ENCODE measurements around the gene TMEM134. TPM values are rescaled to one million over a fixed set of nuclear protein-coding genes. Genes with fewer than 3 reads are reported as not detected.

TMEM134 gene
- total and polyA plus RNA-seq, 4 donors, result 10.2 to 86.9 (median 63.5) TPM

DNA sequence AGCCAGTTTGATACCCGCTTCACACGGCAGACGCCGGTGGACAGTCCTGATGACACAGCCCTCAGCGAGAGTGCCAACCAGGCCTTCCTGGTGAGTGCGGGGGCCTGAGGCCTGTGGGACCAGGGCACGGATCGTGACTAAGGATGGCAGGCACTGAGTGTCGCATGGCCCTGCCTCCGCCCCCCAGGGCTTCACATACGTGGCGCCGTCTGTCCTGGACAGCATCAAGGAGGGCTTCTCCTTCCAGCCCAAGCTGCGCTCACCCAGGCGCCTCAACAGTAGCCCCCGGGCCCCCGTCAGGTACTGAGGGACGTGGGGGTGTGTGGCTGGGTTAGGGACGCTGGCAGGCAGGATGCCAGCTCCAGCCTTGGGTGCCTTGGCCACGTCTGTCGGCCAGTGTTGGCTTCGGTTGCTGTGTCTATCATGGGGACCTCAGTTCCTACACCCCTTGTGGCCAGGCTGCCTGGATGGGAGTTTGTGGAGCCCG is 34.6 kb downstream of the TMEM134 start:
- no peaks in the 10 kb centered on the region for H3K27me3 ChIP-seq (ENCODE audit: control insufficient read depth in 4 of 4, insufficient read depth in 4 of 4, low read length in 3 of 4)
- H3K4me3 ChIP-seq (ENCODE audit: low read depth in 1 of 3, low read length in 3 of 3), result no peak overlapping the region
- 84% methylated on average over 23 of the region's 23 CpGs for WGBS
- H3K9me3 ChIP-seq (ENCODE audit: control insufficient read depth in 4 of 4, low read length in 3 of 4), result no peaks in the 10 kb centered on the region
- H3K27ac ChIP-seq (ENCODE audit: low read depth in 1 of 2, low read length in 2 of 2), result no peak overlapping the region
- DNase-seq (ENCODE audit: low spot score), result no peak
- TF ChIP-seq FOXA1 (IDR thresholded peaks at IDR 0.05) (no peak), EGR1 (IDR thresholded peaks at IDR 0.05; ENCODE audit: low read depth in 2 of 2) (no peak), YY1 (IDR thresholded peaks at IDR 0.05) (no peak), RXRA (IDR thresholded peaks at IDR 0.05) (no peak), FOXA2 (IDR thresholded peaks at IDR 0.05) (no peak), NR2F2 (IDR thresholded peaks at IDR 0.05) (no peak), HNF4A (conservative IDR thresholded peaks at IDR 0.05) (no peak), RAD21 (IDR thresholded peaks at IDR 0.05) (no peak)
- TF ChIP-seq, protein P1, sequence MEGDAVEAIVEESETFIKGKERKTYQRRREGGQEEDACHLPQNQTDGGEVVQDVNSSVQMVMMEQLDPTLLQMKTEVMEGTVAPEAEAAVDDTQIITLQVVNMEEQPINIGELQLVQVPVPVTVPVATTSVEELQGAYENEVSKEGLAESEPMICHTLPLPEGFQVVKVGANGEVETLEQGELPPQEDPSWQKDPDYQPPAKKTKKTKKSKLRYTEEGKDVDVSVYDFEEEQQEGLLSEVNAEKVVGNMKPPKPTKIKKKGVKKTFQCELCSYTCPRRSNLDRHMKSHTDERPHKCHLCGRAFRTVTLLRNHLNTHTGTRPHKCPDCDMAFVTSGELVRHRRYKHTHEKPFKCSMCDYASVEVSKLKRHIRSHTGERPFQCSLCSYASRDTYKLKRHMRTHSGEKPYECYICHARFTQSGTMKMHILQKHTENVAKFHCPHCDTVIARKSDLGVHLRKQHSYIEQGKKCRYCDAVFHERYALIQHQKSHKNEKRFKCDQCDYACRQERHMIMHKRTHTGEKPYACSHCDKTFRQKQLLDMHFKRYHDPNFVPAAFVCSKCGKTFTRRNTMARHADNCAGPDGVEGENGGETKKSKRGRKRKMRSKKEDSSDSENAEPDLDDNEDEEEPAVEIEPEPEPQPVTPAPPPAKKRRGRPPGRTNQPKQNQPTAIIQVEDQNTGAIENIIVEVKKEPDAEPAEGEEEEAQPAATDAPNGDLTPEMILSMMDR (IDR thresholded peaks at IDR 0.05; ENCODE audit: low read depth, low read length, missing input control), result no peak
- TF ChIP-seq, protein P2, sequence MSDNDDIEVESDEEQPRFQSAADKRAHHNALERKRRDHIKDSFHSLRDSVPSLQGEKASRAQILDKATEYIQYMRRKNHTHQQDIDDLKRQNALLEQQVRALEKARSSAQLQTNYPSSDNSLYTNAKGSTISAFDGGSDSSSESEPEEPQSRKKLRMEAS (IDR thresholded peaks at IDR 0.05), result no peak
- TF ChIP-seq, protein P3, sequence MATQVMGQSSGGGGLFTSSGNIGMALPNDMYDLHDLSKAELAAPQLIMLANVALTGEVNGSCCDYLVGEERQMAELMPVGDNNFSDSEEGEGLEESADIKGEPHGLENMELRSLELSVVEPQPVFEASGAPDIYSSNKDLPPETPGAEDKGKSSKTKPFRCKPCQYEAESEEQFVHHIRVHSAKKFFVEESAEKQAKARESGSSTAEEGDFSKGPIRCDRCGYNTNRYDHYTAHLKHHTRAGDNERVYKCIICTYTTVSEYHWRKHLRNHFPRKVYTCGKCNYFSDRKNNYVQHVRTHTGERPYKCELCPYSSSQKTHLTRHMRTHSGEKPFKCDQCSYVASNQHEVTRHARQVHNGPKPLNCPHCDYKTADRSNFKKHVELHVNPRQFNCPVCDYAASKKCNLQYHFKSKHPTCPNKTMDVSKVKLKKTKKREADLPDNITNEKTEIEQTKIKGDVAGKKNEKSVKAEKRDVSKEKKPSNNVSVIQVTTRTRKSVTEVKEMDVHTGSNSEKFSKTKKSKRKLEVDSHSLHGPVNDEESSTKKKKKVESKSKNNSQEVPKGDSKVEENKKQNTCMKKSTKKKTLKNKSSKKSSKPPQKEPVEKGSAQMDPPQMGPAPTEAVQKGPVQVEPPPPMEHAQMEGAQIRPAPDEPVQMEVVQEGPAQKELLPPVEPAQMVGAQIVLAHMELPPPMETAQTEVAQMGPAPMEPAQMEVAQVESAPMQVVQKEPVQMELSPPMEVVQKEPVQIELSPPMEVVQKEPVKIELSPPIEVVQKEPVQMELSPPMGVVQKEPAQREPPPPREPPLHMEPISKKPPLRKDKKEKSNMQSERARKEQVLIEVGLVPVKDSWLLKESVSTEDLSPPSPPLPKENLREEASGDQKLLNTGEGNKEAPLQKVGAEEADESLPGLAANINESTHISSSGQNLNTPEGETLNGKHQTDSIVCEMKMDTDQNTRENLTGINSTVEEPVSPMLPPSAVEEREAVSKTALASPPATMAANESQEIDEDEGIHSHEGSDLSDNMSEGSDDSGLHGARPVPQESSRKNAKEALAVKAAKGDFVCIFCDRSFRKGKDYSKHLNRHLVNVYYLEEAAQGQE (IDR thresholded peaks at IDR 0.05), result no peak
- TF ChIP-seq, protein P4, sequence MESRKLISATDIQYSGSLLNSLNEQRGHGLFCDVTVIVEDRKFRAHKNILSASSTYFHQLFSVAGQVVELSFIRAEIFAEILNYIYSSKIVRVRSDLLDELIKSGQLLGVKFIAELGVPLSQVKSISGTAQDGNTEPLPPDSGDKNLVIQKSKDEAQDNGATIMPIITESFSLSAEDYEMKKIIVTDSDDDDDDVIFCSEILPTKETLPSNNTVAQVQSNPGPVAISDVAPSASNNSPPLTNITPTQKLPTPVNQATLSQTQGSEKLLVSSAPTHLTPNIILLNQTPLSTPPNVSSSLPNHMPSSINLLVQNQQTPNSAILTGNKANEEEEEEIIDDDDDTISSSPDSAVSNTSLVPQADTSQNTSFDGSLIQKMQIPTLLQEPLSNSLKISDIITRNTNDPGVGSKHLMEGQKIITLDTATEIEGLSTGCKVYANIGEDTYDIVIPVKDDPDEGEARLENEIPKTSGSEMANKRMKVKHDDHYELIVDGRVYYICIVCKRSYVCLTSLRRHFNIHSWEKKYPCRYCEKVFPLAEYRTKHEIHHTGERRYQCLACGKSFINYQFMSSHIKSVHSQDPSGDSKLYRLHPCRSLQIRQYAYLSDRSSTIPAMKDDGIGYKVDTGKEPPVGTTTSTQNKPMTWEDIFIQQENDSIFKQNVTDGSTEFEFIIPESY (IDR thresholded peaks at IDR 0.05), result no peak
- peaks cover under 1 to 5% (median 3%) of the 10 kb centered on the region in 4 donors for H3K4me1 ChIP-seq (ENCODE audit: control insufficient read depth in 4 of 4, insufficient read depth in 4 of 4, low read length in 3 of 4)
- H3K9ac ChIP-seq (ENCODE audit: low read depth in 1 of 2, low read length in 2 of 2), result no peak overlapping the region
- H3K36me3 ChIP-seq (ENCODE audit: control insufficient read depth in 4 of 4, insufficient read depth in 3 of 4, low read depth in 1 of 4, low read length in 3 of 4), result peaks cover 3 to 47% (median 8%) of the 10 kb centered on the region in 4 donors

DNA sequence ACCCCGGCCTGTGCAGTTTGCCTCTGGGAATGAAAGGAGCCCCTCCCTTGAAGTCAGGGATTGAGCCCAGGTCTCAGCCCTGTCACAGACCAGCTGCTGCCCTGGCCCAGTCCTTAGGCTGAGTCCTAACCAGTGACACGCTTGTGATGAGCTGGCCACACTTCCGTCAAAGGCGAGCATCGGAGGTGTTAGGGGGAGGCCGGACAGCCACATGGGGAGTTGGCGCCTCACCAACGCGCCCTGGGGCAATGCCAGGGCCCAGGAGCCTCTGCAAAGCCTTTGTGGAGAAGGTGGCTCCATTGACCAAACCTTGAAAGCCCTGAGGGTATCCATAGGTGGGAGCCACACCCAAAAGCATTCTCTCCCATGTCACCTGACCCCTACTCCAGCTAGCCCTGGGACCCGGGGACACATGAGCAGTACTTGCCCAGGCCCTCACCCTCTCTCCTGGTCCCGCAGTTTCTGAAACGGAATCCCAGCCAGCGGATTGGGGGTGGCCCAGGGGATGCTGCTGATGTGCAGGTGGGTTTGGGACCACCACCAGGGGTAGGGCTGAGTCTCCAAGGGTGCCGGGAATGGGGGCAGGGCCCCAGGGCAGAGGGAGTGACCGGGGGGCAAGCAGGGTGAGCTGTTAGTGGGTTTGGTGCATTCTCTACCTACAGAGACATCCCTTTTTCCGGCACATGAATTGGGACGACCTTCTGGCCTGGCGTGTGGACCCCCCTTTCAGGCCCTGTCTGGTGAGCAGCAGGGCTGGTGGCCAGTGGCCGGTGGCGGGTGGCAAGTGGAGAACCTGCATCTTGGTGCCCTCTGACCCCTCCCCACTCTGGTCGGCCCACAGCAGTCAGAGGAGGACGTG is 35.3 kb downstream of the TMEM134 start:
- Histone ChIP-seq H3K36me3 (ENCODE audit: control insufficient read depth in 4 of 4, insufficient read depth in 3 of 4, low read depth in 1 of 4, low read length in 3 of 4) (peaks cover 3 to 47% (median 8%) of the 10 kb centered on the region in 4 donors), H3K9me3 (ENCODE audit: control insufficient read depth in 4 of 4, low read length in 3 of 4) (no peaks in the 10 kb centered on the region), H3K4me1 (ENCODE audit: control insufficient read depth in 4 of 4, insufficient read depth in 4 of 4, low read length in 3 of 4) (peaks cover 3 to 10% (median 8%) of the 10 kb centered on the region in 4 donors), H3K4me3 (ENCODE audit: low read depth in 1 of 3, low read length in 3 of 3) (no peak overlapping the region), H3K27ac (ENCODE audit: low read depth in 1 of 2, low read length in 2 of 2) (no peak overlapping the region), H3K9ac (ENCODE audit: low read depth in 1 of 2, low read length in 2 of 2) (no peak overlapping the region), H3K27me3 (ENCODE audit: control insufficient read depth in 4 of 4, insufficient read depth in 4 of 4, low read length in 3 of 4) (no peaks in the 10 kb centered on the region)
- DNase-seq (ENCODE audit: low spot score), result no peak
- 92% methylated on average over 22 of the region's 22 CpGs for whole genome bisulfite sequencing
- no peak for TF ChIP-seq RXRA (IDR thresholded peaks at IDR 0.05)
- no peak for TF ChIP-seq FOXA1 (IDR thresholded peaks at IDR 0.05)
- no peak for TF ChIP-seq NR2F2 (IDR thresholded peaks at IDR 0.05)
- TF ChIP-seq, protein P5, sequence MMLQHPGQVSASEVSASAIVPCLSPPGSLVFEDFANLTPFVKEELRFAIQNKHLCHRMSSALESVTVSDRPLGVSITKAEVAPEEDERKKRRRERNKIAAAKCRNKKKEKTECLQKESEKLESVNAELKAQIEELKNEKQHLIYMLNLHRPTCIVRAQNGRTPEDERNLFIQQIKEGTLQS (IDR thresholded peaks at IDR 0.05), result no peak
- TF ChIP-seq, protein P3 (IDR thresholded peaks at IDR 0.05), result no peak
- no peak for TF ChIP-seq EGR1 (IDR thresholded peaks at IDR 0.05; ENCODE audit: low read depth in 2 of 2)
- TF ChIP-seq HNF4A (conservative IDR thresholded peaks at IDR 0.05), result no peak
- no peak for TF ChIP-seq JUND (IDR thresholded peaks at IDR 0.05)
- no peak for TF ChIP-seq GABPA (IDR thresholded peaks at IDR 0.05 in 1 of 2, conservative IDR thresholded peaks at IDR 0.05 in 1 of 2)
- no peak for TF ChIP-seq TAF1 (conservative IDR thresholded peaks at IDR 0.05)
- TF ChIP-seq HNF4G (IDR thresholded peaks at IDR 0.05), result no peak
